Measurements from ENCODE around the gene LRCH4.

- TF ChIP-seq, protein P1, sequence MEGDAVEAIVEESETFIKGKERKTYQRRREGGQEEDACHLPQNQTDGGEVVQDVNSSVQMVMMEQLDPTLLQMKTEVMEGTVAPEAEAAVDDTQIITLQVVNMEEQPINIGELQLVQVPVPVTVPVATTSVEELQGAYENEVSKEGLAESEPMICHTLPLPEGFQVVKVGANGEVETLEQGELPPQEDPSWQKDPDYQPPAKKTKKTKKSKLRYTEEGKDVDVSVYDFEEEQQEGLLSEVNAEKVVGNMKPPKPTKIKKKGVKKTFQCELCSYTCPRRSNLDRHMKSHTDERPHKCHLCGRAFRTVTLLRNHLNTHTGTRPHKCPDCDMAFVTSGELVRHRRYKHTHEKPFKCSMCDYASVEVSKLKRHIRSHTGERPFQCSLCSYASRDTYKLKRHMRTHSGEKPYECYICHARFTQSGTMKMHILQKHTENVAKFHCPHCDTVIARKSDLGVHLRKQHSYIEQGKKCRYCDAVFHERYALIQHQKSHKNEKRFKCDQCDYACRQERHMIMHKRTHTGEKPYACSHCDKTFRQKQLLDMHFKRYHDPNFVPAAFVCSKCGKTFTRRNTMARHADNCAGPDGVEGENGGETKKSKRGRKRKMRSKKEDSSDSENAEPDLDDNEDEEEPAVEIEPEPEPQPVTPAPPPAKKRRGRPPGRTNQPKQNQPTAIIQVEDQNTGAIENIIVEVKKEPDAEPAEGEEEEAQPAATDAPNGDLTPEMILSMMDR (IDR thresholded peaks at IDR 0.05) = no peak
- no peak for TF ChIP-seq POLR2A (IDR thresholded peaks at IDR 0.05)
These were observed 32.9 kb downstream of the LRCH4 start for GRCh38 chr7:100553032-100553431.

Data from thyroid gland (tissue), 4 donors.